Measurements from ENCODE around the gene SPATA13. TPM values are rescaled to one million over a fixed set of nuclear protein-coding genes. Genes with fewer than 3 reads are reported as not detected.

The SPATA13 gene
- total and polyA plus RNA-seq, 2 donors (not counting 1 experiment from before 2014, with no cell fraction given), result 11.6 to 24.6 TPM

GRCh38 chr13:24232474-24232873, 72.0 kb downstream of the SPATA13 start:
- H3K27ac ChIP-seq (ENCODE audit: insufficient read depth, low read length), result no peak overlapping the region
- no peaks in the 10 kb centered on the region for H3K79me2 ChIP-seq (ENCODE audit: control insufficient read depth, insufficient read depth, low read length)
- no peak overlapping the region for H2AFZ ChIP-seq (ENCODE audit: low read length)
- no peaks in the 10 kb centered on the region for H3K36me3 ChIP-seq (ENCODE audit: control insufficient read depth, insufficient read depth, low read length)
- no peaks in the 10 kb centered on the region for H3K9me3 ChIP-seq (ENCODE audit: control insufficient read depth, insufficient read depth, low read depth, low read length)
- H3K4me1 ChIP-seq (ENCODE audit: control insufficient read depth, extremely low read depth, insufficient read depth, low read length), result no peaks in the 10 kb centered on the region
- DNase-seq (ENCODE audit: low read depth in 2 of 2), result no peak
- no peak overlapping the region for H3K4me3 ChIP-seq (replicated peaks in 1 of 4; ENCODE audit: control extremely low read depth in 1 of 4, insufficient read depth in 1 of 4, low read depth in 3 of 4, low read length in 4 of 4)
- no peaks in the 10 kb centered on the region for H4K20me1 ChIP-seq (ENCODE audit: control insufficient read depth, extremely low read depth, insufficient read depth, low read length)
- no peaks in the 10 kb centered on the region for H3K27me3 ChIP-seq (ENCODE audit: control insufficient read depth, insufficient read depth, low read length)
- H3K9ac ChIP-seq (ENCODE audit: insufficient read depth, low read length), result no peak overlapping the region
- no peak overlapping the region for H3K4me2 ChIP-seq (ENCODE audit: extremely low read depth, insufficient read depth, low read length)
- TF ChIP-seq CTCF (conservative IDR thresholded peaks at IDR 0.05 in 1 of 2, IDR thresholded peaks at IDR 0.05 in 1 of 2; ENCODE audit: low read depth in 1 of 2, low read length in 2 of 2), result no peak
- no peak for TF ChIP-seq EZH2 (IDR thresholded peaks at IDR 0.05; ENCODE audit: low read length, missing control alignments)

GRCh38 chr13:24233351-24233901, 72.9 kb downstream of the SPATA13 start:
- Histone ChIP-seq H3K9ac (ENCODE audit: insufficient read depth, low read length) (no peak overlapping the region), H3K9me3 (ENCODE audit: control insufficient read depth, insufficient read depth, low read depth, low read length) (no peaks in the 10 kb centered on the region), H3K4me1 (ENCODE audit: control insufficient read depth, extremely low read depth, insufficient read depth, low read length) (no peaks in the 10 kb centered on the region), H3K27me3 (ENCODE audit: control insufficient read depth, insufficient read depth, low read length) (no peaks in the 10 kb centered on the region), H3K27ac (ENCODE audit: insufficient read depth, low read length) (no peak overlapping the region), H3K4me3 (replicated peaks in 1 of 4; ENCODE audit: control extremely low read depth in 1 of 4, insufficient read depth in 1 of 4, low read depth in 3 of 4, low read length in 4 of 4) (peak overlapping the region; percentile 38 to 62 (median 44)), H3K36me3 (ENCODE audit: control insufficient read depth, insufficient read depth, low read length) (no peaks in the 10 kb centered on the region), H3K4me2 (ENCODE audit: extremely low read depth, insufficient read depth, low read length) (peak overlapping the region; percentile 77), H3K79me2 (ENCODE audit: control insufficient read depth, insufficient read depth, low read length) (no peaks in the 10 kb centered on the region), H4K20me1 (ENCODE audit: control insufficient read depth, extremely low read depth, insufficient read depth, low read length) (no peaks in the 10 kb centered on the region), H2AFZ (ENCODE audit: low read length) (no peak overlapping the region)
- TF ChIP-seq CTCF (conservative IDR thresholded peaks at IDR 0.05 in 1 of 2, IDR thresholded peaks at IDR 0.05 in 1 of 2; ENCODE audit: low read depth in 1 of 2, low read length in 2 of 2), result no peak
- no peak for TF ChIP-seq EZH2 (IDR thresholded peaks at IDR 0.05; ENCODE audit: low read length, missing control alignments)
- peak; percentile 70 to 76 for DNase-seq (ENCODE audit: low read depth in 2 of 2)

- Histone ChIP-seq H3K4me3 (replicated peaks in 1 of 4; ENCODE audit: control extremely low read depth in 1 of 4, insufficient read depth in 1 of 4, low read depth in 3 of 4, low read length in 4 of 4) (peak overlapping the region in 1 of 4 experiments; percentile 62), H3K4me2 (ENCODE audit: extremely low read depth, insufficient read depth, low read length) (no peak overlapping the region), H2AFZ (ENCODE audit: low read length) (no peak overlapping the region), H3K79me2 (ENCODE audit: control insufficient read depth, insufficient read depth, low read length) (no peaks in the 10 kb centered on the region), H3K27ac (ENCODE audit: insufficient read depth, low read length) (no peak overlapping the region), H4K20me1 (ENCODE audit: control insufficient read depth, extremely low read depth, insufficient read depth, low read length) (no peaks in the 10 kb centered on the region), H3K9ac (ENCODE audit: insufficient read depth, low read length) (no peak overlapping the region), H3K27me3 (ENCODE audit: control insufficient read depth, insufficient read depth, low read length) (no peaks in the 10 kb centered on the region), H3K36me3 (ENCODE audit: control insufficient read depth, insufficient read depth, low read length) (no peaks in the 10 kb centered on the region), H3K9me3 (ENCODE audit: control insufficient read depth, insufficient read depth, low read depth, low read length) (no peaks in the 10 kb centered on the region), H3K4me1 (ENCODE audit: control insufficient read depth, extremely low read depth, insufficient read depth, low read length) (no peaks in the 10 kb centered on the region)
- TF ChIP-seq EZH2 (IDR thresholded peaks at IDR 0.05; ENCODE audit: low read length, missing control alignments), result no peak
- no peak for TF ChIP-seq CTCF (conservative IDR thresholded peaks at IDR 0.05 in 1 of 2, IDR thresholded peaks at IDR 0.05 in 1 of 2; ENCODE audit: low read depth in 1 of 2, low read length in 2 of 2)
- no peak for DNase-seq (ENCODE audit: low read depth in 2 of 2)
Observed at GRCh38 chr13:24234200-24234915, 73.8 kb downstream of the SPATA13 start.

All from fibroblast of lung (primary cell).